ENCODE results near the gene ARHGEF10L.

Gene ARHGEF10L

GRCh38 chr1:17521946-17522612, 17.4 kb upstream of the ARHGEF10L start:
- no peak for DNase-seq

- no peak for DNase-seq
These were observed 16.0 kb upstream of the ARHGEF10L start for GRCh38 chr1:17523321-17524041.

DNA sequence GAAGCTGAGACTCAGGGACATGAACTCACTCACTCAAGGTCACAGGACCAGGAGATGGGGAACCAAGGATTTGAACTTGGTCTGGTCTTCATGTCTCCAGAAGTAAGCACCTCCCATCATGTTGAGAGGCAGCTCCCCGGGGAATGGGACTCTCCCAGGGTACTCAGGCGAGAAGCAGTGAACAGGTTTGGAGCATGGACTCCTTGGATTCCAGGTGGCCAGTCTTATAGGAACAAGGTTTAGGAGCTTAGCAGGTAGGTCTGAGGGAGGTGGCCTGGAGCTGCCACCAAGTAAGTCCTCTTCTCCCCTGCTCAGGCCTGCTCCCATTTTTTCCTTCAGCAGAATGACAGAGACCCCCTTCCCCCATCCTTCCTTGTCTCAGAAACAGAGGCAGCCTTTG, 14.9 kb upstream of the ARHGEF10L start:
- DNase-seq, result no peak

- no peak for DNase-seq
These were observed 13.4 kb upstream of the ARHGEF10L start for GRCh38 chr1:17525996-17526686.

DNA sequence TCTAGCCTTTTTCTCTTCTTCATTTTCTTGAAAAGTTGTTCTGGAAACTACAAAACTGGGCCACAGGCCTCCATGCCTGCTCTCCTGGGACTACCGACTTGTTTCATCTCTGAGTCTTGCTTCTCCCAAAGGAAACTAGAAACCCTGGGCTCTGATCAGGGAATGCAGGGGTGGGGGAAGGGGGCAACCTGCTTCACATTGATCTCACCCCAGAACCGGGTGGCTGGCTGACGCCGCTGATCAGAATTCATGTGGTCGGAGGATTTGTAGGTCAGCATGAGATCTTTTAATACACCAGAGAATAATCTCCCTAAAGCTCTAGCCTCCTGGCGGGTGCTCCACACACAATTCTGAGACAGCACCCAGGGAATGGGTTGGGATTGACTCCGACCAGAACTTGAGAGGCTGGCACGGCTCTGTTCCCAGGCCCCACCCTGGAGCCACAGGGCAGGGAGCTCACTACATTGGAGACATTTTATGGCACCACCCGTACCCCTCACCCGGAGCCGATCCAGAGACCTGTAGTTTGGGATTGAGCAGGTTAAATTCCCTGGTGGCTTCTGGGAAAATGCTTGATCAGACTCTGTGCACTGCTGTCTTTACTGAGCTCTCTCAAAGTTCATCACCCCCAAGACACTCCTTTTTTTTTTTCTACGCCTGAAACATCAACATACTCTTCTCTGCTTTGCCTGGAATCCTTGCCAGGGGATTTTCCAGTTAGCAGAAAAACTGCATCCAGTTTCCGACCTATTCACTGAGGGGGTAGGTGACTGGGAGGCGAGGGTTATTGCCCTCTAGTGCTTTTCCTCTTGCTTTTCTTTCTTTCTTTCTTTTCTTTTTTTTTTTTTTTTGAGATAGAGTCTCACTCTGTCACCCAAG, 12.2 kb upstream of the ARHGEF10L start:
- DNase-seq, result no peak

- DNase-seq, result no peak
These were observed 10.1 kb upstream of the ARHGEF10L start for GRCh38 chr1:17529381-17529780.

- no peak for DNase-seq
These were observed 8.2 kb upstream of the ARHGEF10L start for GRCh38 chr1:17531343-17531681.

- DNase-seq, result no peak
These were observed 7.6 kb upstream of the ARHGEF10L start for GRCh38 chr1:17531682-17532487.

- DNase-seq, result no peak
These were observed 6.3 kb upstream of the ARHGEF10L start for GRCh38 chr1:17533201-17533600.

GRCh38 chr1:17535300-17535936, 4.1 kb upstream of the ARHGEF10L start:
- no peak for DNase-seq

GRCh38 chr1:17538010-17538409, 1.5 kb upstream of the ARHGEF10L start:
- no peak for DNase-seq

DNA sequence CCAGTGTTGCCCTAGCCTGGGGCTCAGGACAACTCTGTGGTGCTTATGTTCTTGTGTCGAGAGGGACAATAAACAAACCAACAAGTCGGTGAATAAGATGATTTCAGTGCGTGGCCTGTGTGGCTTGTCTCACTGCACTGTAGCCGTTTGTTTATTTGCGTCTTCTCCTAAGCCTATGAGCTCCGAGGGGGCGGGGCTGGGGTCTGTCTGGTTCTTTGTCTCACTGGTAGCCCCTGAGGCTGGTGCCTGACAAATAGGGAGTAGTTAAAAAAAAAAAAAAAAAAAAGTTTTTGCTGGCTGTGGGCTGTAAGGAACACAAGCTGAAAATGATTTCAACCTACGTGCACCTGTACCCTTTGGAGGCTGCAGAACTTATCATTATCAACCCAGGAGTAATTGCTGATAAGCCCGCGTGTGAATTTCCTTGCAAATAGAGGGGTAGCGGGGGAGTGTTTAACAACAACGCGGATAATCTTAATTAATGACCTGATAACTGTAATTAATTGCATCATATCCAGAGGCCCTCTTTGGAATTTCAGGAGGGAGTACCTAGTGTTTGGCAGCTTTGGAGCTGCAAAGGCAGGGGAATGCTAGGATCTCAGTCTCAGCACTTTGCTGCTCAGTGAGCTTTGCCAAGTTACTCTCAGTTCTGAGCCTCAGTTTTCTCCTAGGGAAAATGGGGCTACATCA, 925 bp upstream of the ARHGEF10L start:
- DNase-seq, result no peak

GRCh38 chr1:17539118-17539476, 401 bp upstream of the ARHGEF10L start:
- no peak for DNase-seq

- DNase-seq, result no peak
These were observed 930 bp downstream of the ARHGEF10L start for GRCh38 chr1:17540255-17541001.

- no peak for DNase-seq
These were observed 3.1 kb downstream of the ARHGEF10L start for GRCh38 chr1:17542645-17543044.

DNA sequence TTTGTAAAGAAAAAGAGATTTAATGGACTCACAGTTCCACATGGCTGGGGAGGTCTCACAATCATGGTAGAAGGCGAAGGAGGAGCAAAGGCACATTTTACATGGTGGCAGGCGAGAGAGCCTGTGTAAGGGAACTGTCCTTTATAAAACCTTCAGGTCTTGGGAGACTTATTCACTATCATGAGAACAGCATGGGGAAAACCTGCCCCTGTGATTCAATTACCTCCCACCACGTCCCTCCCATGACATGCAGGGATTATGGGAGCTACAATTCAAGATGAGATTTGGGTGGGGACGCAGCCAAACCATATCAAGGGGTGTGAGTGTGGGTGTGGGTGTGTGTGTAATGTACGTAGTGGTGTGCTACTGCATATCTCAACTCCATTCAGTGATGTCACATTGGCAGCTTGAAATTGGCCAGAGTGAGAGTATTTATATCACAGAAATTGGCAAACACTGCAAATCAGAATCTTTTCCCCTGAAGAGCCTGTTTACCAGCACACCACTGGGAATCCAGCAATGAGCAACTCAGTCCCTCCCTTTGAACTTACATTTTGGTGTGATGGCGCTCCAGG, 5.4 kb downstream of the ARHGEF10L start:
- no peak for DNase-seq

GRCh38 chr1:17545356-17545755, 5.9 kb downstream of the ARHGEF10L start:
- no peak for DNase-seq

DNA sequence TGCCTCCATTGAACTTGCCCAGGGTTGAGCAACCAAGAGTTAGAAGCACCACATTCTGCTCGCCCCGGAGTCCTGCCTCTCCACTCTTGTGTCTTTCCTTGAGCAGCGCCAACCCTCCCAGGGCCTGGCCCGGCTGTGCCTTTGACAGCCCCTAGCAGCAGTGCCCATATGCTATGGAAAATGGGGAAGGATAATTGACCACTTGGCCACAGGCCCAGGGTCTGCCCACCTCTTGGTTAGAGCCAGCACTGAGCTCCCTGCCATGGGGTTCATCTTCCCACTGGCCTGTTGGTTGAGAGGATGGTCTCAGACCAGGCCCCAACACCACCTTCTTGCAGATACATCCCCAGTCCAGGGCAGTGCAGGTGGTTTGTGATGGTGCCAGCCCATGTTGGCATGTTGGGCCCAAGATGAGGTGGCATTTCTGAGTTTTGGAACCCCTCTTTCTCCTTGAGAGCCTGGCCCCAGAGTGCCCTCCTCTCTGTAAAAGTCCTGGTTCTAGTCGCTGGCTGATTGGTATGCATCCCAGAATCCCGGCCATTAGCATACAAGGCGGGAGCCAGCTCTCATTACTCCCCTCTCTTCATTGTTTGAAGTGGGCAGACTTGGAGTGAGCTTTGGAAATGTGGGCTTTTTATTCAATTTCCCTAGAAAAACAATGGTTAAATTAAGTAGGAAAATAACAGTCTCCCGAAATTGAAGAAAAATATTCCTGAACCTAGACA, 7.6 kb downstream of the ARHGEF10L start:
- DNase-seq, result no peak

GRCh38 chr1:17549384-17549783, 9.9 kb downstream of the ARHGEF10L start:
- DNase-seq, result no peak
